SU-DHL-6 (cell line): ENCODE data around the gene PHACTR3.

ENCODE experiments used
- CTCF ChIP-seq: fragments of 200-600 bp; sonication (generic); IDR thresholded peaks from one replicate; pipeline ENCODE4 v1.5.1; 2017; ENCODE audit warnings: antibody characterized with exemption, mild to moderate bottlenecking, low read length, moderate library complexity; ENCODE audit not compliant: insufficient read depth, poor library complexity, severe bottlenecking
- EZH2phosphoT487 ChIP-seq: fragments of 200-600 bp; sonication (generic), shearing (Covaris generic); conservative IDR thresholded peaks from 2 replicates; pipeline ENCODE4 v1.6.1; 2018; ENCODE audit warnings: mild to moderate bottlenecking, antibody characterized with exemption, low read length, moderate library complexity, mixed read lengths

- TF ChIP-seq CTCF: no peak
- no peak for TF ChIP-seq EZH2phosphoT487
These were observed 182.6 kb downstream of the PHACTR3 start for GRCh38 chr20:59786801-59787537.
